ENCODE measurements around the gene SULT1C4.

The SULT1C4 gene

GRCh38 chr2:108383146-108383830 is 5.5 kb downstream of the SULT1C4 start:
- TF ChIP-seq EZH2 (IDR thresholded peaks at IDR 0.05; ENCODE audit: borderline replicate concordance, low read length): no peak
- TF ChIP-seq CTCF (IDR thresholded peaks at IDR 0.05; ENCODE audit: low read length): no peak
- no peaks in the 10 kb centered on the region for H3K36me3 ChIP-seq (ENCODE audit: insufficient read depth, low read length)
- H3K9ac ChIP-seq (ENCODE audit: low read length): no peak overlapping the region

GRCh38 chr2:108384662-108385393 is 7.1 kb downstream of the SULT1C4 start:
- Histone ChIP-seq H3K4me3 (ENCODE audit: low read depth, low read length, poor library complexity, severe bottlenecking) (no peak overlapping the region), H3K27ac (ENCODE audit: low read depth, low read length, poor library complexity, severe bottlenecking) (no peak overlapping the region), H3K36me3 (ENCODE audit: insufficient read depth, low read length) (no peaks in the 10 kb centered on the region), H3K9ac (ENCODE audit: low read length) (no peak overlapping the region), H3F3A (ENCODE audit: insufficient read depth, low read length) (no peaks in the 10 kb centered on the region), H3K27me3 (ENCODE audit: insufficient read depth, low read length) (no peaks in the 10 kb centered on the region), H4K20me1 (ENCODE audit: insufficient read depth, low read length) (no peaks in the 10 kb centered on the region), H2AFZ (ENCODE audit: low read length) (no peak overlapping the region), H3K9me2 (ENCODE audit: low read depth, low read length) (no peaks in the 10 kb centered on the region), H3K4me2 (ENCODE audit: low read length) (no peak overlapping the region), H3K9me3 (ENCODE audit: low read length) (no peaks in the 10 kb centered on the region), H3K79me2 (ENCODE audit: insufficient read depth, low read length) (no peaks in the 10 kb centered on the region), H3K4me1 (ENCODE audit: insufficient read depth, low read length, severe bottlenecking) (no peaks in the 10 kb centered on the region)
- TF ChIP-seq EZH2 (IDR thresholded peaks at IDR 0.05; ENCODE audit: borderline replicate concordance, low read length) (no peak), CTCF (IDR thresholded peaks at IDR 0.05; ENCODE audit: low read length) (no peak)

More at GRCh38 chr2:108383146-108383830, 5.5 kb downstream of the SULT1C4 start:
- Histone ChIP-seq H3K4me1 (ENCODE audit: insufficient read depth, low read length, severe bottlenecking) (no peaks in the 10 kb centered on the region), H3K9me2 (ENCODE audit: low read depth, low read length) (no peaks in the 10 kb centered on the region), H2AFZ (ENCODE audit: low read length) (no peak overlapping the region), H3K27ac (ENCODE audit: low read depth, low read length, poor library complexity, severe bottlenecking) (no peak overlapping the region), H3F3A (ENCODE audit: insufficient read depth, low read length) (no peaks in the 10 kb centered on the region), H3K27me3 (ENCODE audit: insufficient read depth, low read length) (no peaks in the 10 kb centered on the region), H3K4me2 (ENCODE audit: low read length) (no peak overlapping the region), H3K79me2 (ENCODE audit: insufficient read depth, low read length) (no peaks in the 10 kb centered on the region), H4K20me1 (ENCODE audit: insufficient read depth, low read length) (no peaks in the 10 kb centered on the region), H3K4me3 (ENCODE audit: low read depth, low read length, poor library complexity, severe bottlenecking) (no peak overlapping the region), H3K9me3 (ENCODE audit: low read length) (no peaks in the 10 kb centered on the region)

- no peak overlapping the region for H2AFZ ChIP-seq (ENCODE audit: low read length)
- no peaks in the 10 kb centered on the region for H3K4me1 ChIP-seq (ENCODE audit: insufficient read depth, low read length, severe bottlenecking)
- H3K9me3 ChIP-seq (ENCODE audit: low read length): no peaks in the 10 kb centered on the region
- no peaks in the 10 kb centered on the region for H3K36me3 ChIP-seq (ENCODE audit: insufficient read depth, low read length)
- no peaks in the 10 kb centered on the region for H3K79me2 ChIP-seq (ENCODE audit: insufficient read depth, low read length)
- no peak overlapping the region for H3K4me2 ChIP-seq (ENCODE audit: low read length)
- H3K27ac ChIP-seq (ENCODE audit: low read depth, low read length, poor library complexity, severe bottlenecking): no peak overlapping the region
- no peaks in the 10 kb centered on the region for H3K27me3 ChIP-seq (ENCODE audit: insufficient read depth, low read length)
- TF ChIP-seq EZH2 (IDR thresholded peaks at IDR 0.05; ENCODE audit: borderline replicate concordance, low read length) (no peak), CTCF (IDR thresholded peaks at IDR 0.05; ENCODE audit: low read length) (no peak)
- no peaks in the 10 kb centered on the region for H4K20me1 ChIP-seq (ENCODE audit: insufficient read depth, low read length)
- H3F3A ChIP-seq (ENCODE audit: insufficient read depth, low read length): no peaks in the 10 kb centered on the region
- H3K4me3 ChIP-seq (ENCODE audit: low read depth, low read length, poor library complexity, severe bottlenecking): no peak overlapping the region
- no peaks in the 10 kb centered on the region for H3K9me2 ChIP-seq (ENCODE audit: low read depth, low read length)
- no peak overlapping the region for H3K9ac ChIP-seq (ENCODE audit: low read length)
These were observed 7.8 kb downstream of the SULT1C4 start for GRCh38 chr2:108385411-108386071.
